Cardiac muscle cell (in vitro differentiated cells and primary cell): Measurements from ENCODE around the gene MYO5C. TPM values are rescaled to one million over a fixed set of nuclear protein-coding genes. Genes with fewer than 3 reads are reported as not detected.

ENCODE experiments used
- DNase-seq, 2 donors: peaks; one replicate each; pipeline versions ENCODE4 v3.0.0 to v3.0.0-alpha.2; 2010 to 2017; ENCODE audit warnings: low read depth in 1 of 2, low spot score in 1 of 2
- H3K27ac ChIP-seq: fragments of 200-600 bp; sonication (generic); 2 replicates; pipeline ENCODE4 v1.5.1; 2016
- H3K27me3 ChIP-seq: fragments of 200-600 bp; sonication (generic); 2 replicates; pipeline ENCODE4 v1.6.0; 2016; ENCODE audit warnings: control low read depth
- H3K36me3 ChIP-seq: fragments of 200-600 bp; sonication (generic); 2 replicates; pipeline ENCODE4 v1.5.1; 2016; ENCODE audit warnings: control low read depth
- H3K4me1 ChIP-seq: fragments of 200-600 bp; sonication (generic); 2 replicates; pipeline ENCODE4 v1.8.1; 2017; ENCODE audit warnings: low read depth, mild to moderate bottlenecking, mixed run types
- H3K4me3 ChIP-seq: fragments of 200-600 bp; sonication (generic); 2 replicates; pipeline ENCODE4 v1.5.1; 2016; ENCODE audit warnings: mild to moderate bottlenecking
- H3K9me3 ChIP-seq: fragments of 200-600 bp; sonication (generic); 2 replicates; pipeline ENCODE4 v1.5.1; 2017; ENCODE audit warnings: low read depth, mild to moderate bottlenecking, control low read depth
- polyA plus RNA-seq: library from polyadenylated mRNA; unstranded; fragments of >200 nt; fragmentation: Nextera tagmentation; extraction: Ambion mirVana; gene quantifications from 2 replicates; pipeline ENCODE4 v1.2.1, GENCODE V29; 2016
- total RNA-seq: library from RNA; depleted of rRNA; stranded (reverse); fragments of >200 nt; gene quantifications from 2 replicates; pipeline ENCODE4 v1.2.3, GENCODE V29; 2016
- TF ChIP-seq, protein P1 (sequence below): IDR thresholded peaks from 2 replicates; pipeline ENCODE4 v1.5.1; 2012; ENCODE audit warnings: low read depth, mild to moderate bottlenecking, low read length

Gene MYO5C
- total and polyA plus RNA-seq, 2 experiments from 2014 or later, result 2.9 to 8.5 TPM

- H3K36me3 ChIP-seq, result no peaks in the 10 kb centered on the region
- no peaks in the 10 kb centered on the region for H3K9me3 ChIP-seq
- H3K27ac ChIP-seq, result no peak overlapping the region
- no peak overlapping the region for H3K4me3 ChIP-seq
- TF ChIP-seq, protein P1, sequence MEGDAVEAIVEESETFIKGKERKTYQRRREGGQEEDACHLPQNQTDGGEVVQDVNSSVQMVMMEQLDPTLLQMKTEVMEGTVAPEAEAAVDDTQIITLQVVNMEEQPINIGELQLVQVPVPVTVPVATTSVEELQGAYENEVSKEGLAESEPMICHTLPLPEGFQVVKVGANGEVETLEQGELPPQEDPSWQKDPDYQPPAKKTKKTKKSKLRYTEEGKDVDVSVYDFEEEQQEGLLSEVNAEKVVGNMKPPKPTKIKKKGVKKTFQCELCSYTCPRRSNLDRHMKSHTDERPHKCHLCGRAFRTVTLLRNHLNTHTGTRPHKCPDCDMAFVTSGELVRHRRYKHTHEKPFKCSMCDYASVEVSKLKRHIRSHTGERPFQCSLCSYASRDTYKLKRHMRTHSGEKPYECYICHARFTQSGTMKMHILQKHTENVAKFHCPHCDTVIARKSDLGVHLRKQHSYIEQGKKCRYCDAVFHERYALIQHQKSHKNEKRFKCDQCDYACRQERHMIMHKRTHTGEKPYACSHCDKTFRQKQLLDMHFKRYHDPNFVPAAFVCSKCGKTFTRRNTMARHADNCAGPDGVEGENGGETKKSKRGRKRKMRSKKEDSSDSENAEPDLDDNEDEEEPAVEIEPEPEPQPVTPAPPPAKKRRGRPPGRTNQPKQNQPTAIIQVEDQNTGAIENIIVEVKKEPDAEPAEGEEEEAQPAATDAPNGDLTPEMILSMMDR, result no peak
- no peaks in the 10 kb centered on the region for H3K27me3 ChIP-seq
- no peak for DNase-seq
- peaks cover 6% of the 10 kb centered on the region for H3K4me1 ChIP-seq
These were observed 136.0 kb downstream of the MYO5C start for GRCh38 chr15:52159645-52160044.

DNA sequence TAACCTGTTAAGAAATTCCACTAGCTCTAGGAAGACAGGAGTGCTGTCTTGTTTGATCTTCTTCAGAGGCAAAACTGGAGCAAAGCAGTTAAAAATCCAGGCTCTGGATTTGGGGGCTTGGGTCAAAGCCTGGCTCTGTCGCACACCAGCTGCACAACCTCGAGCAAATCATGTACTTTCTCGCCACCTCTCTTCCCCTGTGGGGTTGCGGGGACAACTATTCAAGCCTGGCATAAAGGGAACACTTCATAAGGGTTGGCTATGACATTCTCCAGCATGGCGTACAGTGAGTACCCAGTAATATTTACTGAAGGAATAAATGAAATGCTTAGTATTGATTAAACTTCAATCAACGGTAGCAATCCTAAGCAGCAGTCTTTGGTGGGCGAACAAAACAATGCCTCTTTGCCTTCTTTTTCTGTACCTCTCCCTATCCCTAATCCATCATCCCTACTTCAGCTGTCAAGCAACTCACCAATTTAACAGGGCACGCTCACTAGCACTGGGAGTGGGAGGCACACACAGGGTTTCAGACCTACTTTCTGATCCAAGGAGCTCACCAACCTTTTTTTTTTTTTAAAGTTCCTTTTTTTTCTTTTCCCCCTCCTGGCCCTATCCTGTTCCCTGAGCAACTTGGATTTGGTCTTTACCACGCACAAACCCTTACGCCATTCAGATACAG, 137.4 kb downstream of the MYO5C start:
- Histone ChIP-seq H3K36me3 (no peaks in the 10 kb centered on the region), H3K4me3 (no peak overlapping the region), H3K9me3 (no peaks in the 10 kb centered on the region), H3K27ac (no peak overlapping the region), H3K4me1 (peaks cover 6% of the 10 kb centered on the region), H3K27me3 (no peaks in the 10 kb centered on the region)
- TF ChIP-seq, protein P1, result no peak
- no peak for DNase-seq

DNA sequence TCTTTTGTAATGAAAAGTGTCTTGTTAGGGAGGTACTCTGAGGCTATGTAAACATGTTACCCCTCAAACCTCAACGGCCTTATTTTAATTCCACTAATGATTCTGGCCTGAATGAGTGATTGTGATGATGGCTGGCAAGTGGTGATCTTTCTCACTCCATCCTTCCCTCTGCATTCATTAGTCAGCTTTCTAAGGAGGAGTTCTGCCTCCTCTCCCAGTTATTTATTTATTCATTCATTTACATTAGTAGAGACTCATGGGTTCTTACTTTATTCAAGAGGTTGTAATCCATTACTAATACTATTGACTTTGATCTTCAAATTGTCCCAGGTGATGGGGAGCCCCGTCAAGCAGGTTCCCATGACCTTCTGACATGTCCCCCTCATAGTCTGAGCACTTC, 139.7 kb downstream of the MYO5C start:
- no peaks in the 10 kb centered on the region for H3K9me3 ChIP-seq
- no peaks in the 10 kb centered on the region for H3K36me3 ChIP-seq
- no peak for DNase-seq
- TF ChIP-seq, protein P1, result no peak
- H3K27me3 ChIP-seq, result no peaks in the 10 kb centered on the region
- no peak overlapping the region for H3K4me3 ChIP-seq
- H3K27ac ChIP-seq, result no peak overlapping the region
- H3K4me1 ChIP-seq, result peaks cover 6% of the 10 kb centered on the region

- Histone ChIP-seq H3K4me1 (peaks cover 6% of the 10 kb centered on the region), H3K27me3 (no peaks in the 10 kb centered on the region), H3K36me3 (no peaks in the 10 kb centered on the region), H3K27ac (no peak overlapping the region), H3K9me3 (no peaks in the 10 kb centered on the region), H3K4me3 (no peak overlapping the region)
- DNase-seq, result no peak
- TF ChIP-seq, protein P1, result no peak
These were observed 140.4 kb downstream of the MYO5C start for GRCh38 chr15:52154896-52155865.

DNA sequence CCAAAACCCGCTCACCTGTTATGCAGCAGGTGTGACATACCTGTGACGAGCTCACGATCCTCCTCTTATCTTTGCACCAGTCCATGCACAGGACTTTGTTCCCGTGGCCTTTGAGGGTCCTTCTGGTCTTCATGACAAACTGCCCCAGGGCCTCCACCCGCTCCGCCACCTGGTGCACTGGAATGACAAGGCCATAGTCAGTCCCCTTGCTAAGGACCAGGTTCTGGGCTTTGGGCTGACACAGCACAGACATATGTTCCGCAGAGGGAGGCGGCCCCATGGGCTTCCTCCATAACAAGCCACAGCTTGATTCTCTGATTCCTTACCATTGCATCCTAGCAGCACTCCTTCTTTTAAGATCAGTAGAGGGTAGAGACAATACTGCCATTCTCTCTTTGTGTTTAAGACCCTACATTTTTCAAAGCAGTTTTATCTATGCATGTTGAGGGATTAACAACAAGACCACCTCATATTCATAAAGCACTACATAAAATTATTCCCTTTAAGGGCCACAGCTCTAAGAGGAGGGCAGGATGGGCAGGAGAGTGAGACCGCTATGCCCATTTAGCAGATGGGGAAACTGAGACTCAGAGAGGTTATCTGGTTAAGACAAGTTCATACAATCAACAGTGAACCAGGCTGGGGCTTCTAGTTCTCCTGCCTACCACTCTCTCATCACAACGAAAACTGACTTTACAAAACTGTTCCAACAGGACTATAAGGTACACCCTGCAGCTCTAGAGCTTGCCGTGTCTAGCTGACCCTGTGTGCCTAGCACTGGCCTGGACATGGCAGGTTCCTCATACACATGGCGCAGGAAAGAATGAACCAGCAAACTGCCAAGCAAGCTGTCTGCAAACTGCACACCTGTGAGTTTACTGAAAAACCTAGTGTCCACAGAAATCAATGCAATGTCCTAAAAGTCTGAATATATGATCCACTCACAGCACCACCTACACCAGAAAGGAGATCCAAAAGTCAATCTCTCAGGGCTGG, 141.4 kb downstream of the MYO5C start:
- TF ChIP-seq, protein P1, result no peak
- H3K36me3 ChIP-seq, result no peaks in the 10 kb centered on the region
- H3K4me1 ChIP-seq, result peaks cover 6% of the 10 kb centered on the region
- H3K27me3 ChIP-seq, result no peaks in the 10 kb centered on the region
- no peak for DNase-seq
- no peak overlapping the region for H3K4me3 ChIP-seq
- H3K9me3 ChIP-seq, result no peaks in the 10 kb centered on the region
- no peak overlapping the region for H3K27ac ChIP-seq
